ENCODE data around the gene SSBP4.

Gene SSBP4

DNA sequence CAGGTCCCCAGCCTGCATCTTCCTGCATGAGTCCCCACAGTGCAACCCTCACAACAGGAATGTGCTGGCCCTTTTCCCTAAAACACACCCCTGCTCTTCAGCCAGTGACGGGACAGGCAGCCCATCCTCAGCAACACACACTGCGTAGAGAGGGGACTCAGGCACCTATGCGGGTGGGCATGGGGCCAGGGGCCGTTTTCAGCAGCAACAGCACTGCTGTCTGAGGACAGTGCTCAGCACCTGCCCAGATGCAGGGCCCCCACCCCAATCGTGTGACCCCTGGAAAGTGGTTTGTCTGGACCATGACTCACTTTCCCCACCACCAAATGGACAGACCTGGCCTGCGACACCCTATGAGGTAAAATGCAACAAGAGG is 46.8 kb downstream of the SSBP4 start:
- TF ChIP-seq ZBTB7A (IDR thresholded peaks at IDR 0.05; ENCODE audit: low read depth) (no peak), YY1 (IDR thresholded peaks at IDR 0.05; ENCODE audit: low read depth) (no peak), EGR1 (IDR thresholded peaks at IDR 0.05) (no peak), CEBPB (IDR thresholded peaks at IDR 0.05) (no peak), CREB1 (IDR thresholded peaks at IDR 0.05; ENCODE audit: low read depth) (no peak), TAF1 (IDR thresholded peaks at IDR 0.05; ENCODE audit: low read depth) (no peak)
- TF ChIP-seq, protein P1, sequence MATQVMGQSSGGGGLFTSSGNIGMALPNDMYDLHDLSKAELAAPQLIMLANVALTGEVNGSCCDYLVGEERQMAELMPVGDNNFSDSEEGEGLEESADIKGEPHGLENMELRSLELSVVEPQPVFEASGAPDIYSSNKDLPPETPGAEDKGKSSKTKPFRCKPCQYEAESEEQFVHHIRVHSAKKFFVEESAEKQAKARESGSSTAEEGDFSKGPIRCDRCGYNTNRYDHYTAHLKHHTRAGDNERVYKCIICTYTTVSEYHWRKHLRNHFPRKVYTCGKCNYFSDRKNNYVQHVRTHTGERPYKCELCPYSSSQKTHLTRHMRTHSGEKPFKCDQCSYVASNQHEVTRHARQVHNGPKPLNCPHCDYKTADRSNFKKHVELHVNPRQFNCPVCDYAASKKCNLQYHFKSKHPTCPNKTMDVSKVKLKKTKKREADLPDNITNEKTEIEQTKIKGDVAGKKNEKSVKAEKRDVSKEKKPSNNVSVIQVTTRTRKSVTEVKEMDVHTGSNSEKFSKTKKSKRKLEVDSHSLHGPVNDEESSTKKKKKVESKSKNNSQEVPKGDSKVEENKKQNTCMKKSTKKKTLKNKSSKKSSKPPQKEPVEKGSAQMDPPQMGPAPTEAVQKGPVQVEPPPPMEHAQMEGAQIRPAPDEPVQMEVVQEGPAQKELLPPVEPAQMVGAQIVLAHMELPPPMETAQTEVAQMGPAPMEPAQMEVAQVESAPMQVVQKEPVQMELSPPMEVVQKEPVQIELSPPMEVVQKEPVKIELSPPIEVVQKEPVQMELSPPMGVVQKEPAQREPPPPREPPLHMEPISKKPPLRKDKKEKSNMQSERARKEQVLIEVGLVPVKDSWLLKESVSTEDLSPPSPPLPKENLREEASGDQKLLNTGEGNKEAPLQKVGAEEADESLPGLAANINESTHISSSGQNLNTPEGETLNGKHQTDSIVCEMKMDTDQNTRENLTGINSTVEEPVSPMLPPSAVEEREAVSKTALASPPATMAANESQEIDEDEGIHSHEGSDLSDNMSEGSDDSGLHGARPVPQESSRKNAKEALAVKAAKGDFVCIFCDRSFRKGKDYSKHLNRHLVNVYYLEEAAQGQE (IDR thresholded peaks at IDR 0.05; ENCODE audit: low read depth) = no peak
- TF ChIP-seq, protein P2, sequence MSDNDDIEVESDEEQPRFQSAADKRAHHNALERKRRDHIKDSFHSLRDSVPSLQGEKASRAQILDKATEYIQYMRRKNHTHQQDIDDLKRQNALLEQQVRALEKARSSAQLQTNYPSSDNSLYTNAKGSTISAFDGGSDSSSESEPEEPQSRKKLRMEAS (IDR thresholded peaks at IDR 0.05) = no peak

DNA sequence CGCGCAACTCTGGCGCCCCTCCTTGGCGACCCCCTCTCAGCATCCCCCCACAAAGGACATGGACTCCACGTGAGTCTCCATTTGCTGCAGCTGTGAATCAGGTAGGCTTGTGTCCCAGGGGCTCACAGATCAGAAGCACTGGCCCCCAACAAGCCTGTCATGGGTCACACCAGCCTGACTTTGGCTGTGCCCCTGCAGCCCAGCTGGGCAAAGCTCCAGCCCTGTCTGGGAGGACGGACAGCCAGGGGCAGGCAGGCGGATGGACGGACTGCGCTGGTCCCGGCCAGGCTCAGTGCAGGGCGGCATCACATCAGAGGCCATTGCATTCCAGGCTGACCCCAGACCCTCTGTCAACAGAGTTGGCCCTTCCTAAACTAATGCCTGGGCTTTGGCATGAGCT is 47.2 kb downstream of the SSBP4 start:
- no peak for TF ChIP-seq ZBTB7A (IDR thresholded peaks at IDR 0.05; ENCODE audit: low read depth)
- no peak for TF ChIP-seq TCF12 (IDR thresholded peaks at IDR 0.05; ENCODE audit: low read depth)
- TF ChIP-seq TAF1 (IDR thresholded peaks at IDR 0.05; ENCODE audit: low read depth) = no peak
- no peak for TF ChIP-seq EP300 (IDR thresholded peaks at IDR 0.05; ENCODE audit: borderline replicate concordance)
- TF ChIP-seq RAD21 (IDR thresholded peaks at IDR 0.05; ENCODE audit: low read depth) = no peak
- TF ChIP-seq FOXM1 (IDR thresholded peaks at IDR 0.05; ENCODE audit: borderline replicate concordance, low read depth) = no peak
- TF ChIP-seq NFIC (IDR thresholded peaks at IDR 0.05) = no peak
- TF ChIP-seq TEAD4 (IDR thresholded peaks at IDR 0.05) = no peak
- TF ChIP-seq, protein P1 (IDR thresholded peaks at IDR 0.05; ENCODE audit: low read depth) = no peak
- TF ChIP-seq EGR1 (IDR thresholded peaks at IDR 0.05) = no peak
- TF ChIP-seq, protein P2 (IDR thresholded peaks at IDR 0.05) = no peak
- TF ChIP-seq YY1 (IDR thresholded peaks at IDR 0.05; ENCODE audit: low read depth) = no peak
- TF ChIP-seq CEBPB (IDR thresholded peaks at IDR 0.05) = no peak
- TF ChIP-seq CREB1 (IDR thresholded peaks at IDR 0.05; ENCODE audit: low read depth) = no peak

DNA sequence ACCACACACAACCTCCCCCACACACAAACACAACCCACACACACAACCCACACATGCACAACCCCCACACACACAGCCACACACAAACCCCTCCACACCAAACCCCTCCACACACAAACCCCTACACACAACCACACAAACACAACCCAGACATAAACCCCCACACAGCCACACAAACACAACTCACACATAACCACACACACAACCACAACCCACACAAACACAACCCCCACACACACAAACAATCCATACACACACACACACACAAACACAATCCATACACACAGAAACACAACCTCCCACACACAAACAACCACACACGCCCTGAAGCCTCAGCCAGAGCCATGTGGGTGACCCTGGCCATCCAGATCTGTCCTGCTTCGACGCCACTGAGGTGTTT is 48.8 kb downstream of the SSBP4 start:
- TF ChIP-seq FOXM1 (IDR thresholded peaks at IDR 0.05; ENCODE audit: borderline replicate concordance, low read depth) (no peak), CREB1 (IDR thresholded peaks at IDR 0.05; ENCODE audit: low read depth) (no peak), EGR1 (IDR thresholded peaks at IDR 0.05) (no peak), TCF12 (IDR thresholded peaks at IDR 0.05; ENCODE audit: low read depth) (no peak), EP300 (IDR thresholded peaks at IDR 0.05; ENCODE audit: borderline replicate concordance) (no peak), RAD21 (IDR thresholded peaks at IDR 0.05; ENCODE audit: low read depth) (no peak), CEBPB (IDR thresholded peaks at IDR 0.05) (no peak), TAF1 (IDR thresholded peaks at IDR 0.05; ENCODE audit: low read depth) (no peak), TEAD4 (IDR thresholded peaks at IDR 0.05) (no peak), YY1 (IDR thresholded peaks at IDR 0.05; ENCODE audit: low read depth) (no peak), ZBTB7A (IDR thresholded peaks at IDR 0.05; ENCODE audit: low read depth) (no peak)
- TF ChIP-seq, protein P1 (IDR thresholded peaks at IDR 0.05; ENCODE audit: low read depth) = no peak
- TF ChIP-seq, protein P3, sequence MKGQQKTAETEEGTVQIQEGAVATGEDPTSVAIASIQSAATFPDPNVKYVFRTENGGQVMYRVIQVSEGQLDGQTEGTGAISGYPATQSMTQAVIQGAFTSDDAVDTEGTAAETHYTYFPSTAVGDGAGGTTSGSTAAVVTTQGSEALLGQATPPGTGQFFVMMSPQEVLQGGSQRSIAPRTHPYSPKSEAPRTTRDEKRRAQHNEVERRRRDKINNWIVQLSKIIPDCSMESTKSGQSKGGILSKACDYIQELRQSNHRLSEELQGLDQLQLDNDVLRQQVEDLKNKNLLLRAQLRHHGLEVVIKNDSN (IDR thresholded peaks at IDR 0.05) = no peak

DNA sequence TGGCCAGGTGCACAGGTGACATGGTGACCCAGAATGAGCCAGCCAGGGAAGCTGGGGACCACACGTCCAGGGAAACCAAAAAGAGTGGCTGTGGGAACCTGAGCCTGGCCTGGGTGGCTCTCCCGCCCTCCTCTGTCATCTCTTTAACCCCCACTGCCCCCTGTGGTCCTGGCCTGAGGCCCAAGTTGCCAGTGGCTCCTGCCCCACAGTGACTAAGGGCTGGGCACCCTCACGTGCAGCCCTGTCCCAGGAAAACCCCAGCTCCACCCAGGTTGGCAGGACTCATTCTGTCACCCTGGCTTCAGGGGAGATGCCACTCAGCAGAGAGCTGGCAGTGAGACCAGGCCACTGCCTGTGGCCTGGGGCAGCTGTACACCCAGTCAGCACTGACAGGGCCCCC is 49.3 kb downstream of the SSBP4 start:
- TF ChIP-seq EP300 (IDR thresholded peaks at IDR 0.05; ENCODE audit: borderline replicate concordance) = no peak

DNA sequence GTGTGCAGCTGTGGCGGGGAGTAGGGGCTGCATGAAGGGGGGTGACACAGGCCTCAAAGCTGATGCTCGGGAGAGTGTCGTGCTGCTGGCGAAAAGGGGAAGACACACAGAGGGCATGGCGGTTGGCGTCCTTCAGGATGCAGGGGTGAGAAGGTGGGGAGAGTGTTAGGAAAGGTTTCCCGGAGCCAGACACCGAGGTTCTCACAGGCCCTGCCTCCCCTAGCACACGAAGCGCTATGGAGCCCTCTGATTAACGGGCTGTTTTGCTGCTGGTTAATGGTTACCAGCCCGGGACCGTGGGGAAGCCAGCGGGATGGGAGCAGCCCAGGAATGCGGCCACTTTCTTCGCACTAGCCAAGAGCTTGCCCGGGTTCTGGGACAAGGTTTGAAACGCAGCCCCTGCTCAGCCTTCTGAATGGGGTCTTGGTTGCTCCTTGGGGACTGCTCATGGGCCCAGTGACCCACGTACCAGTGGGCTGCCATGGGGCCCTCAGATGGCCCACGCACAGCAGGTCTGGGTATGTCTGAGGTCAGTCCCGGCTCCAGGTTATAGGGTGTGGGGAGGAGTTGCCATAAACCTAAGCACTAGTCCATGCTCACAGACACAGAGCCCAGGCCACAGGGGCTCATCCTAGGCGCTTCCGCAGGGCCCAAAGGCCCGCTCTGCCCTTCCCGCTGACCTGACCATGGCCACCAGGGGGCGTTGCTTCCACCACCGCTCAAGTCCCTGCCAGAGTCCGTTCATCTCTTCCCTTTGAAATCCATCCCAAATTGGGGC is 50.1 kb downstream of the SSBP4 start:
- no peak for TF ChIP-seq TAF1 (IDR thresholded peaks at IDR 0.05; ENCODE audit: low read depth)
- TF ChIP-seq ZBTB7A (IDR thresholded peaks at IDR 0.05; ENCODE audit: low read depth) = no peak
- peak; percentile 43; the same call in 1 of the 2 replicates for TF ChIP-seq RAD21 (IDR thresholded peaks at IDR 0.05; ENCODE audit: low read depth)

Measured in Ishikawa (cell line).